Stimulated activated CD4-positive, alpha-beta T cell treated with anti-CD3 and anti-CD28 coated beads, Interleukin-4, amount 100 ng/mL, for 1 hour (primary cell): ENCODE measurements around the gene MAMDC4.

Experiments used
- DNase-seq: peaks from one replicate; pipeline ENCODE4 v3.0.0-alpha.2; 2020

Gene MAMDC4

DNA sequence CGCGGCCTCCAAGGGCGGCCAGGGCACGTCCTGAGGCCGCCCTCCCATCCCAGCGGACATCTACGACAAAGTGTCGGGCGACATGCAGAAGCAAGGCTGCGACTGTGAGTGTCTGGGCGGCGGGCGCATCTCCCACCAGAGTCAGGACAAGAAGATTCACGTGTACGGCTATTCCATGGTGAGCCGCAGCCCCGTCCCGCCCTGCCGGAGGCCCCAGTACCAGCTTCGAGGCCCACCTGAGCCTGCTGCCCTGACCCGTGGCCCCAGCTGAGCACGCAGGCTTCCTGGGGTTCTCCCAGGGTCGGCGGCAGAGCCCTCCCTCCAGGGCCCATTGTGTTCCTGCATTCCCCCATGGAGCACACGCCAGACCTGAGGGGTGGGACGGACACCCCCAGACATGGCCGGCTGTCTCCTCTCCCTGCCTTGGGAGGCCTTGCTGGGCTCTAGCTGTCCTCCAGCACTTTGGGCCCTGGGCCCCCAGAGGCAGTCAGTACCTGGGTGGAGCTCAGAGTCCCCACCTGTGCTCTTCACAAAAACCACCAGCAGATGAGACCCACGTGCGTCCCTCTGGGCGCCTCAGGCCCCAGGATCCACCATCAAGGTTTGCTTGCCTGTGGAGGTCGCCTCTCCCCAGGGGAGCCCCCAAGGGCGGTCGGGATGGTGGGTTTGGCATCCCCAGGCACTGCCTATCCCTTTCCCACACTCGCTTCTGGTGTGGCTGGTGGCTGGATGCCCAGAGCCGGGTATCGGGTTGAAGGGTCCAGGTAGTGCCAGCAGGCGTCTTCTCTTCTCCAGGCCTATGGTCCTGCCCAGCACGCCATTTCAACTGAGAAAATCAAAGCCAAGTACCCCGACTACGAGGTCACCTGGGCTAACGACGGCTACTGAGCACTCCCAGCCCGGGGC is 1.9 kb upstream of the MAMDC4 start:
- DNase-seq, result no peak

DNA sequence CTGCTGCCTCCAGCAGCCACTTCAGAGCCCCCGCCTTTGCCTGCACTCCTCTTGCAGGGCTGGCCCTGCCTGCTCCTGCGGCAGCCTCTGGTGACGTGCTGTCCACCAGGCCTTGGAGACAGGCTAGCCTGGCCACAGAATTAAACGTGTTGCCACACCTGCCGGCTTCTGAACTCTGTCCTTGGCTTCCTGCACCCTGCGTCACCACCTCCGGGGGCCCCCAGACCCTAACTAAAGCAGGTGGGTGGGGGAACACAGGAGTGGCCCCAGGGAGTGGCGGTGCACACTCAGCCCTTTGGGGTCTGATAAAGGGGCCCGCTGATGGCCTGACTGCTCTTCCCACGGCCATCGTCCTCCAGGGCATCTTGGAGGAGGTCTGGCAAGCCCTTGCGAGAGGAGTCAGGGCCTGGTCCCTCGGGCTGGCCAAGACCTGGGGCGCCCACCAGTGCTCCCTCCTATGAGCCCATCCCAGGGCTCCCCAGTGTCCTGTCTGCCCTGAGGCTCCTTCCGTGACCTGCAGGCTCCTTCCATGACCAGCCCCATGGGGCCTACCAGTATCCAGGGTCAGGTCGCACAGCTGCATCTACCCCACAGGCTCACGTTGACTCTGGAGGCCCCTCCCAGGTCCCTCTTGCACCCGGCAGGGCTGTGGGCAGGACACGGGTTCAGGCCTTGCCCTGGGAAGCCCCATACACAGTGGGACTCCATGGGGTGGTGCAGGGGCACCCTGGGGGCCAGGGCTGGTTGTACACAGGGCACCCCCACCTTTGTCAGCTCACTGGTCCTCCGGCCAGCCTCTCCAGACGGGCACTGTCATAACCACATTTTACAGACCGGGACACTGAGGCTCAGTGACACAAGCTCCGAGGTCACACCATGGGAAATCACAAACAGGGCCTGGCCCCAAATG is 1.0 kb upstream of the MAMDC4 start:
- DNase-seq, result no peak

DNA sequence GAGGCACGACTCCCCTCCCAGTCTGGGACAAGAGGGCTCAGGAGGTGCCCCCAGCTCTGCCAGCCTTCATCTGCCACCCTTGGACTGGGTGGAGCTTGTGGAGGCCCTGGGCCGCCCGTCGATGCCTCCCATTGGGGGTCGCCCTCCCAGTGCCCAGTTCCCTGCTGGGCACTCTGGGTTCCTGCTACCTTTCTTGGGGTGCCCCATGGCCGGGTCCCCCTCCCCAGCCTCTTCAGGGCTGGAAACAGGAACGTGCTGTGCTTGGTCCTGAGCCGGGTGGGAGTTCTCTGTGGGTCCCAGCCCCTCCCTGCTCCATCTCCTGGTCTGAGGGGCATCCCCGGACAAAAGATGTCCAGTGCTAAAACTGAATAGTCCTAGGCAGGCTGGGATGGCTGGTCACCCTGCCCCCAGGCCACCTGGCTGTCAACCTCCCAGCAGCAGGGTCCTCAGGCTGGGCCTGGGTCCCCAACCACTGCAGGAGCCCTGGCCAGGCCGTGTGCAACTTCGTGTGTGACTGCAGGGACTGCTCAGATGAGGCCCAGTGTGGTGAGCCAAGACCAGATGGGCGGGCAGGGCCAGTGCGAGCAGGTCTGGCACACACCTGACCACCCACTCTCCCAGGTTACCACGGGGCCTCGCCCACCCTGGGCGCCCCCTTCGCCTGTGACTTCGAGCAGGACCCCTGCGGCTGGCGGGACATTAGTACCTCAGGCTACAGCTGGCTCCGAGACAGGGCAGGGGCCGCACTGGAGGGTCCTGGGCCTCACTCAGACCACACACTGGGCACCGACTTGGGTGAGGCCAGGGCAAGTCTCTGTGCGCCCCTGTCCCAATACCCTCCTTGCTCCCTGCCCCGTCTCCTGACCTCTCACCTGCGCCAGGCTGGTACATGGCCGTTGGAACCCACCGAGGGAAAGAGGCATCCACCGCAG is 784 bp downstream of the MAMDC4 start:
- no peak for DNase-seq

DNA sequence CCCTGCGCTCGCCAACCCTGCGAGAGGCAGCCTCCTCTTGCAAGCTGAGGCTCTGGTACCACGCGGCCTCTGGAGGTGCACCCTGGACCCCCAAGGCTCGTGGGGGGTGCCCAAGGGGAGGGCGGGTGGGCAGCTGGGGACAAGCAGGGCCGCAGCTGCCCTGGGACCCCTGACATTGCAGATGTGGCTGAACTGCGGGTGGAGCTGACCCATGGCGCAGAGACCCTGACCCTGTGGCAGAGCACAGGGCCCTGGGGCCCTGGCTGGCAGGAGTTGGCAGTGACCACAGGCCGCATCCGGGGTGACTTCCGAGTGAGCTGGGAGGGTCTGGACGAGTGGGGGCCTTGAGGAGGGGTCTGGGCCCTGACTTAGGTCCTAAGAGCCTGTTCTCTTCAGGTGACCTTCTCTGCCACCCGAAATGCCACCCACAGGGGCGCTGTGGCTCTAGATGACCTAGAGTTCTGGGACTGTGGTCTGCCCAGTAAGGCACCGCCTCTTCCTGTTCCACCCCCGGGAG is 1.5 kb downstream of the MAMDC4 start:
- no peak for DNase-seq

DNA sequence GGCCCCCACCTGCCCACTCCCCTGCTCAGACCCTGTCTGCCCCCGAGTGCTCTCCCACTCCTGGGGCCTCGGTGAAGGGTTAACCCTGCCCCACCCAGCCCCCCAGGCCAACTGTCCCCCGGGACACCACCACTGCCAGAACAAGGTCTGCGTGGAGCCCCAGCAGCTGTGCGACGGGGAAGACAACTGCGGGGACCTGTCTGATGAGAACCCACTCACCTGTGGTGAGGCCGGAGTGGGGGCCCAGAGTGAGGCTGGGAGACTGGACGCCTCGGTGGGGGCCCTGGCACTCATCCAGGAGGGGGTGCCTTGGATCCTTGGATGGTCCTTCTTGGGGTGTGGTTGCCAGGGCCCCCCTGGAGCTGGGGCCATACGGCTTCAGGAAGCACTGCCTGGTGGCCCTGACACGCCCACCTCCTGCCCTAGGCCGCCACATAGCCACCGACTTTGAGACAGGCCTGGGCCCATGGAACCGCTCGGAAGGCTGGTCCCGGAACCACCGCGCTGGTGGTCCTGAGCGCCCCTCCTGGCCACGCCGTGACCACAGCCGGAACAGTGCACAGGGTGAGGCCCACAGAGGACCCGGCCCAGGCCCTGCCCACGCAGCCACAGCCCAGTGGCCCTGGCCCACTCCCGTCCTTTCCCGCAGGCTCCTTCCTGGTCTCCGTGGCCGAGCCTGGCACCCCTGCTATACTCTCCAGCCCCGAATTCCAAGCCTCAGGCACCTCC is 2.1 kb downstream of the MAMDC4 start:
- DNase-seq, result no peak

DNA sequence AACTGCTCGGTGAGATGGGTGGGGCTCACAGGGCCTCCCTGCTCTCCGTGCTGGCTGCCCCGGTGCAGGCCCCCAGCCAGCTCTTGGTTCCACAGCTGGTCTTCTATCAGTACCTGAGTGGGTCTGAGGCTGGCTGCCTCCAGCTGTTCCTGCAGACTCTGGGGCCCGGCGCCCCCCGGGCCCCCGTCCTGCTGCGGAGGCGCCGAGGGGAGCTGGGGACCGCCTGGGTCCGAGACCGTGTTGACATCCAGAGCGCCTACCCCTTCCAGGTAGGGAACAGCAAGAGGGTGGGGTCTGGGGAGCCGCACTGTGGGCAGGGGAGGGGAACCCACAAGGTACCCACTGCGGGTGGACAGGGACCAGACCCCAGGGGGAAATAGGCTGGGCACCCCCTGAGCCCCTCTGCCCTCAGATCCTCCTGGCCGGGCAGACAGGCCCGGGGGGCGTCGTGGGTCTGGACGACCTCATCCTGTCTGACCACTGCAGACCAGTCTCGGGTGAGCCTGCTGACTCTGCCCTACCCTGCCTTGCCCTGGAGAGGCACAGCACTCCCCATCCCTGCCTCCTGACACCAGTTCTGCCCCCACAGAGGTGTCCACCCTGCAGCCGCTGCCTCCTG is 2.8 kb downstream of the MAMDC4 start:
- DNase-seq, result no peak

DNA sequence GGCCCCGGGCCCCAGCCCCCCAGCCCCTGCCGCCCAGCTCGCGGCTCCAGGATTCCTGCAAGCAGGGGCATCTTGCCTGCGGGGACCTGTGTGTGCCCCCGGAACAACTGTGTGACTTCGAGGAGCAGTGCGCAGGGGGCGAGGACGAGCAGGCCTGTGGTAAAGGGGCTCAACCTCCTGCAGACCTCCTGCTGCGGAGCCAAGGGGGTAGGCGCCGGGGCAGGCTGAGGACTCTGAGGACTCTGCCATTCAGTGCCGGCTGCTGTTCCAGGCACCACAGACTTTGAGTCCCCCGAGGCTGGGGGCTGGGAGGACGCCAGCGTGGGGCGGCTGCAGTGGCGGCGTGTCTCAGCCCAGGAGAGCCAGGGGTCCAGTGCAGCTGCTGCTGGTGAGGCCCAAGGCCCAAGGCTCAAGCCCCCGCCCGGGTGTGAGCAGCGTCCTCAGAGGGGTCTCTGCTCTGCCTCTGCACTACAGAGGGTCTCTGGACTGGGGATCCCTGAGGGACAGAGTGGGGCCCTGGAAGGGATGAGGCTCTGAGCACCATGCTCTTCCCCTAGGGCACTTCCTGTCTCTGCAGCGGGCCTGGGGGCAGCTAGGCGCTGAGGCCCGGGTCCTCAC is 3.4 kb downstream of the MAMDC4 start:
- DNase-seq, result no peak

DNA sequence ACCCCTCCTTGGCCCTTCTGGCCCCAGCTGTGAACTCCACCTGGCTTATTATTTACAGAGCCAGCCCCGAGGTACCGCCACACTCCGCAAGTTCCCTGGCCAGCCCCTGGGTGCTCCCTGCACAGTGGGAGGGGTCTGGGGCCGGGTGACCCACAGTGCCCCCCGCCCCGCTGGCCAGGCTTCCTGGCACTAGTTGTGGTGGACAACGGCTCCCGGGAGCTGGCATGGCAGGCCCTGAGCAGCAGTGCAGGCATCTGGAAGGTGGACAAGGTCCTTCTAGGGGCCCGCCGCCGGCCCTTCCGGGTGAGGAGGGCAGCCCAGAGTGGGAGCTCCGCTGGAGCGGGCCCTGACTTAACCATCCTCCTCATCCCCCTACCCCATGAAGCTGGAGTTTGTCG is 3.9 kb downstream of the MAMDC4 start:
- DNase-seq, result no peak

DNA sequence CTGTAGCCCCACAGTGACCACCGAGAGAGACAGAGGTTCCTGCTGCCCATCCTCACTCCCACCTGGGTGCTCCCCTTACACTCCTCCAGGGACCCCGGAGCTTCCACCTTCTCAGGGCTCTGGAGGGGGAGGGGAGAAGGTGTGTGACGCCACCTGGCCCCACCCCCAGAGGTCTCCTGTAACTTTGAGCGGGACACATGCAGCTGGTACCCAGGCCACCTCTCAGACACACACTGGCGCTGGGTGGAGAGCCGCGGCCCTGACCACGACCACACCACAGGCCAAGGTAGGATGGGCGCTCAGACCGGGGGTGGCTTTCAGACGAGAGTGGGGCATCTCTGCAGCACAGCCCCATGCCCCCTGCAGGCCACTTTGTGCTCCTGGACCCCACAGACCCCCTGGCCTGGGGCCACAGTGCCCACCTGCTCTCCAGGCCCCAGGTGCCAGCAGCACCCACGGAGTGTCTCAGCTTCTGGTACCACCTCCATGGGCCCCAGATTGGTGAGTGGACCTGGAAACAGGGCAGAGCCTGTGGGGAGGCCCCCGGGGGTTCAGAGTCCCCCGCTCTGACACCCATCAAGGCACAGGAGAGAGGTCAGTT is 4.5 kb downstream of the MAMDC4 start:
- no peak for DNase-seq

DNA sequence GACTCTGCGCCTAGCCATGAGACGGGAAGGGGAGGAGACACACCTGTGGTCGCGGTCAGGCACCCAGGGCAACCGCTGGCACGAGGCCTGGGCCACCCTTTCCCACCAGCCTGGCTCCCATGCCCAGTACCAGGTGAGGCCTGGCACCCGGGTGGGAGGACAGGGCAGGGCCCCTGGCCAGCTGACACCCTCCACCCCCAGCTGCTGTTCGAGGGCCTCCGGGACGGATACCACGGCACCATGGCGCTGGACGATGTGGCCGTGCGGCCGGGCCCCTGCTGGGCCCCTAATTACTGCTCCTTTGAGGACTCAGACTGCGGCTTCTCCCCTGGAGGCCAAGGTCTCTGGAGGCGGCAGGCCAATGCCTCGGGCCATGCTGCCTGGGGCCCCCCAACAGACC is 5.0 kb downstream of the MAMDC4 start:
- no peak for DNase-seq

DNA sequence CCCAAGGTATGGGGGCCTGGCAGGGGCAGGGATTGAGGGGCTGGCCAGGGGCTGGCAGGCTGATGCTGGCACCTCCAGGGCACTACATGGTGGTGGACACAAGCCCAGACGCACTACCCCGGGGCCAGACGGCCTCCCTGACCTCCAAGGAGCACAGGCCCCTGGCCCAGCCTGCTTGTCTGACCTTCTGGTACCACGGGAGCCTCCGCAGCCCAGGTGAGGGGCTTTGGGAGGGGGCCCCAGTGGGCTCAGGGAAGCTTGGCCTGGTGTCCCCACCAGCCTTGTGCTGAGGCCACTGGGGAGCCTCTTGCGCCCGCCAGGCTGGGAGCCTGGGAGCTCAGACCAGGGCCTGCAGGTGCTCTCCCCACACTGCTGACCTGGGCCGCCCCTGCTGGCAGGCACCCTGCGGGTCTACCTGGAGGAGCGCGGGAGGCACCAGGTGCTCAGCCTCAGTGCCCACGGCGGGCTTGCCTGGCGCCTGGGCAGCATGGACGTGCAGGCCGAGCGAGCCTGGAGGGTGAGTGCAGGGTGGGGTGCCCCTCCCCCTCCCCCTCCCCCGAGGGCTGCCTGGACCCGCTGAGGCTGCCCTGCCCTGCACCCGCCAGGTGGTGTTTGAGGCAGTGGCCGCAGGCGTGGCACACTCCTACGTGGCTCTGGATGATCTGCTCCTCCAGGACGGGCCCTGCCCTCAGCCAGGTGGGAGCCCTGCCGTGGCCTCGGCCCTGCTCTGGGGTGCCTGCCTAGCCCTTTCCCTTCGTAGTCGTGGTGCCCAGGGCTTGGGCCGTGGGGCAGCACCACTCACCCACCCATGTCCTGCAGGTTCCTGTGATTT is 5.7 kb downstream of the MAMDC4 start:
- no peak for DNase-seq

DNA sequence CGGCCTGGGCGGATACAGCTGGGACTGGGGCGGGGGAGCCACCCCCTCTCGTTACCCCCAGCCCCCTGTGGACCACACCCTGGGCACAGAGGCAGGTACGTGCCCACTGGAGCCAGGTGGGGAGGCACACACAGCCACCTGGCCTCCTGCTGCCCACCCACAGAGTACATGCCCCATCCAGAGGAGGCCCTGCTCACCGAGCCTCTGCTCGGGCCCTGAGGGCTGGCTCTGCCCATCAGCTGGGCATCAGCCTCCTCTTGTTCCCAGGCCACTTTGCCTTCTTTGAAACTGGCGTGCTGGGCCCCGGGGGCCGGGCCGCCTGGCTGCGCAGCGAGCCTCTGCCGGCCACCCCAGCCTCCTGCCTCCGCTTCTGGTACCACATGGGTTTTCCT is 6.3 kb downstream of the MAMDC4 start:
- DNase-seq, result no peak

DNA sequence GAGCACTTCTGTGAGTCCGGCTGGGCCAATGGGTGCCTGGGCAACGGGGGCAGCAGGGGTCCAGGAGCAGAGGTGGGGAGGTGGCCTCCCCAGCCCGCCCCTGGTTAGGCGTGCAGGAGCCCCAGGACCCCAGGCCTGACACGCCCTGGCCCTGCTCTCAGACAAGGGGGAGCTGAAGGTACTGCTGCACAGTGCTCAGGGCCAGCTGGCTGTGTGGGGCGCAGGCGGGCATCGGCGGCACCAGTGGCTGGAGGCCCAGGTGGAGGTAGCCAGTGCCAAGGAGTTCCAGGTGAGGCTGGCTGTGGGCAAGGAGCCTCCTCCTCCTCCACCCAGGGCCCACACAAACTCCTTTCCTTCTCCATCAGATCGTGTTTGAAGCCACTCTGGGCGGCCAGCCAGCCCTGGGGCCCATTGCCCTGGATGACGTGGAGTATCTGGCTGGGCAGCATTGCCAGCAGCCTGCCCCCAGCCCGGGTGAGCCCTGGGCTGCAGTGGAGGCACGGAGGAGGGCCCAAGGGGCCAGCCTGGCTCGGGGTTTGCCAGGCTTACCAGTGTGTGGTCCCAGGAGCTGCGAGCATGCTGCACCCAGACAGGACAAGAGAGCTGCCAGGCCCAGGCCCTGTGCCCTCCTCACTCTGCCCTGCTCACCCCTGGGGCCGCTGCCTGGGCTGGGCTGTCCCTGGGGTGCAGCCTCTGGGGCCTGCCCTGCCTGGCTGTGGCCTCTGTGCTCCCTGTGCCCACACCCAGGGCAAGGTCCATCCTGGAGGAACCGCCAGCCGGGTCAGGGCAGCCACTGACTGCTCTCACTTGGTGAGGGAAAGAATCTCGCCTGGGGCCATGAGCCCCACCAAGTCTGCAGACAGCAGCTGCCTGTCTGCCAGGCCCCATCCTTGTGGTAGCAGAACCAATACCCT is 7.0 kb downstream of the MAMDC4 start:
- DNase-seq, result no peak

DNA sequence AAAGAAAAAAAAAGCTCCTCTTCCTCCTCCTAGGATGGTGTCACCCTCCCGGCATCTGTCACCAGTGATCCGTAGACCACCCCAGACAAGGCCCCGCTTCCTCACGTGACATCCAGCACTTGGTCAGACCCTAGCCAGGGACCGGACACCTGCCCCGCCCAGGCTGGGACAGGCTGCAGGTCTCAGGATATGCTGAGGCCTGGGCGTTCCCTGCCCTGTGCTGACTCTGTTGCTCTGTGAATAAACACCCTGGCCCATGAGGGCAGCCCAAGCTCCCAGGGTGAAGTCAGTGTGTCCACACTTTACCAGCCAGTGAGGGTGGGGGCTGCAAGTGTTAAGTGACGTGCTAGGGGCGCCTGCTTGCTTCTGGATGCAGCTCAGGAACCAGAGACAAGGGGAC is 8.4 kb downstream of the MAMDC4 start:
- no peak for DNase-seq

DNA sequence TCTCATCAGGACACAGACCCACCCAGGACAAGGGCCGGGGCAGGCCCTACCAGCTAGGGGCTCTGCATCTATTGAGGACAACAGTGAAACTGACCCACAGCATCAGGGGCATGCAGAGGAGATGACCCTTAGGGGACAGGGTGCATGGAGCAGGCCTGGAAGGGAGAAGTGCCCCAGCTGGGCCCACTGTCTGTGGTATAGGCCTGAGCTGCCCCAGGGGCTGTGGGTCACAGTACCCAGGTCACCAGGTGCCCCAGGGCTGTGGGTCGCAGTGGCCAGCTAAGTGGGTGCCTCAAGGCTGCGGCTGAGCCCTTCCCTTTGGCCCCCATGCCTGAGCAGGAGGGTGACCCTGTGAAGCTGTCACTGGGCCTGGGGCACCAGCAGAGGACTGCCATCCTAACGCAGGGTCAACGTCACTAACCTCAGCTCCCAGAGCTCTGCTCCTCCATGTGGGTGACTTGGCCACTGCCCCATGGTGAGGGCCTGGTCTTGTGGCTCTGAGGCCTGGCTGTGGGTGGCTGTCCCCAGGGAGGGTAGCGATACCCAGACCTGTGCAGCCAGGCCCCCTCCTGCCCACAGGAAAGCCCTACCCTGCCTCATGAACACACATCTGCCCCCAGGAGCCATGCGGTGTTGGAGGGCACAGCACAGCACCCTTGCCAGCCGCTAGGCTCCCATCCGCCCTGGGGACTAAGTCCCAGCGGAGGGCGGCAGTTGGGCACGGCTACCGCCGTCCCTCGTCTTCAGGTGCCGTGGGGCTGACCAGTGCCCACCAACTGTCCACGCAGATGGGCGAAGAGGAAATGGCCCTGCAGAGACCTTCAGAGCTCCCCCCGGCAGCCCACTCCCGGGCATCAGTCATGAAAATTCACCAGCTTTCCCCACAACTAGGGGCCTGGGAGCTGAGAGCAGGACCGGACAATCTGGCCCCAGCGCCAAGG is 9.1 kb downstream of the MAMDC4 start:
- DNase-seq, result no peak

DNA sequence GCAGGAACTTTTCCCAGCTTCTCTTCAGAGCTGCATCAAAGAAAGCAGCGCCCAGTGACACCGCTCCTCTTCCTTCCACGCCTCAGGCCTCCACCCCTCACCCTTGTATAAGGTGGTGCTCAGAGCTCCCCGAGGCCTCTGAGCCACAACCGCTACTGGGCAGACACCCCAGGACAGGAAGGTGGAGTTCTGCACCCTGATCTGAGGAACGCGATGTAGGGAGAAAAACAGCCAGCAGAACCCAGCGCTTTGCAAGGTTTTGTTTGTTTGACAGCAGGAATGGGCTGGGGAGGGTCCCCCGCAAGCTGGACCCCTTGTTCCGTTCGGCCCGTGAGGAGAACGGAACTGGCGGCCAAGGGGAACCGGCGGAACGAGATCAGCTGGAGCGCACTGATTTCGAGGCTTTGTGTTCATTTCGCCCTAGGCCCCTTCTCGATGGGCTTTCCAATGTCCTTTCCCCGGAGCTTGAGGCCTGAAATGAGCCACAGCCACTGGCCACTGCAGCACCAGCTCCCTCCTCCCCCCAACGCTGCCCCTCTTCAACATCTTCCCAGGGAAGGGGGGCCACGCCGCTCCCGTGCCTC is 9.8 kb downstream of the MAMDC4 start:
- DNase-seq, result no peak
